Measurements from ENCODE around the gene RYR2.

GRCh38 chr1:237033061-237033460 is 8.9 kb upstream of the RYR2 start:
- TF ChIP-seq EZH2 (IDR thresholded peaks at IDR 0.05; ENCODE audit: low read depth, low read length, severe bottlenecking) = no peak
- TF ChIP-seq CTCF (IDR thresholded peaks at IDR 0.05; ENCODE audit: control extremely low read depth in 1 of 3, insufficient read depth in 1 of 3, low read depth in 1 of 3, low read length in 3 of 3) = no peak
